NB4 (cell line): ENCODE measurements around the gene LMO7.

Experiments used
- DNase-seq: peaks from one replicate; pipeline ENCODE4 v3.0.0; 2010; ENCODE audit warnings: low read depth
- H3K4me3 ChIP-seq: one replicate; pipeline ENCODE4 v1.5.1; 2011; ENCODE audit warnings: mild to moderate bottlenecking, low read depth, low read length, moderate library complexity
- MAX ChIP-seq: IDR thresholded peaks from 2 replicates; pipeline ENCODE4 v1.6.1; 2011; ENCODE audit warnings: low read depth, low read length
- MYC ChIP-seq: IDR thresholded peaks from 2 replicates; pipeline ENCODE4 v1.6.1; 2011; ENCODE audit warnings: low read depth, low read length
- POLR2A ChIP-seq: IDR thresholded peaks from 2 replicates; pipeline ENCODE4 v1.6.1; 2011; ENCODE audit warnings: mild to moderate bottlenecking; ENCODE audit not compliant: insufficient read length; ENCODE audit errors: extremely low read depth
- TF ChIP-seq, protein P1 (sequence below): IDR thresholded peaks from one replicate; pipeline ENCODE4 v1.5.1; 2012; ENCODE audit warnings: low read depth, low read length

The LMO7 gene

GRCh38 chr13:75757336-75757735 is 121.2 kb downstream of the LMO7 start:
- DNase-seq, result no peak
- TF ChIP-seq POLR2A, result no peak
- TF ChIP-seq, protein P1, sequence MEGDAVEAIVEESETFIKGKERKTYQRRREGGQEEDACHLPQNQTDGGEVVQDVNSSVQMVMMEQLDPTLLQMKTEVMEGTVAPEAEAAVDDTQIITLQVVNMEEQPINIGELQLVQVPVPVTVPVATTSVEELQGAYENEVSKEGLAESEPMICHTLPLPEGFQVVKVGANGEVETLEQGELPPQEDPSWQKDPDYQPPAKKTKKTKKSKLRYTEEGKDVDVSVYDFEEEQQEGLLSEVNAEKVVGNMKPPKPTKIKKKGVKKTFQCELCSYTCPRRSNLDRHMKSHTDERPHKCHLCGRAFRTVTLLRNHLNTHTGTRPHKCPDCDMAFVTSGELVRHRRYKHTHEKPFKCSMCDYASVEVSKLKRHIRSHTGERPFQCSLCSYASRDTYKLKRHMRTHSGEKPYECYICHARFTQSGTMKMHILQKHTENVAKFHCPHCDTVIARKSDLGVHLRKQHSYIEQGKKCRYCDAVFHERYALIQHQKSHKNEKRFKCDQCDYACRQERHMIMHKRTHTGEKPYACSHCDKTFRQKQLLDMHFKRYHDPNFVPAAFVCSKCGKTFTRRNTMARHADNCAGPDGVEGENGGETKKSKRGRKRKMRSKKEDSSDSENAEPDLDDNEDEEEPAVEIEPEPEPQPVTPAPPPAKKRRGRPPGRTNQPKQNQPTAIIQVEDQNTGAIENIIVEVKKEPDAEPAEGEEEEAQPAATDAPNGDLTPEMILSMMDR, result no peak
- no peak for TF ChIP-seq MYC
- TF ChIP-seq MAX, result no peak
- H3K4me3 ChIP-seq, result no peak overlapping the region

- TF ChIP-seq MYC, result no peak
- TF ChIP-seq, protein P1, result no peak
- no peak for TF ChIP-seq MAX
- H3K4me3 ChIP-seq, result no peak overlapping the region
- no peak for DNase-seq
These were observed 123.4 kb downstream of the LMO7 start for GRCh38 chr13:75759531-75759930.

DNA sequence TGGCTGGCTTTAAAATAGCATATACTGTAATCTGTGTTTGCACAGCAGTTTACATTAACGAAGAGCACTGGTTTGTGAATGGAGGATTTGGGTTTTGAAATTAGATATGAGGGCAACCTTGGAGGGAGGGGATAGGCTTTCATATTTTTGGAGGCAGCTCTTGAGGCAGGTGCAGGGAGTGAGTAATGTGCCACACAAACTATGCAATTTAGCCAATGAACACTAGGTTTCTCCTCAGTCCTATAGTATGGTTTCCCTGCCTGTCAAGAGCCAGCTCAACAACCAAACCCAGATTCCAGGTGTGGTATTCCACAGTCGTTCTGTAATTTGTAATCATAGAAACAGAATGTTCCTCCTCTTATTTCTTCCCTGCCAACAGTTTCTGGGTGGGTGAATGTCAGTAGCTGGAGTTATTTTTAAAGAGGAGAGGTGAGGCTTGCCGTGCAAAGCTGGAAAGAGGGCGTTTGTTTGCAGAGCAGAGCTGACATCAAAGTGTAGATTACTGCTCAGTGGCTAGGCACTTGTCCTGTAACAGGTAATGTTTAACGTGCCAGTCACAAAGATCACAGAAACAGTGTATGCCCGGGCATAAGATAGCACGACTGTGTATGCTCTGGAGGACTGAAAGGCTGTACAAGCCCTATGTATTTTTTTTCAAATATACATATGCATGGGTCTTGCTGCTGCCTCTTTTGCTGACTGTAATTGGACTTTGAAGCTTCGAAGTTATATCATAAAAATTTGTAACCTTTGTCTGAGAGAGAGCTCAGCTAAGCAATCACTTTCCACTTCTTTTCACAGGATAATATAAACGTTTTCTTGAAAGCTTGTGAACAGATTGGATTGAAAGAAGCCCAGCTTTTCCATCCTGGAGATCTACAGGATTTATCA is 124.2 kb downstream of the LMO7 start:
- TF ChIP-seq POLR2A (no peak), MAX (no peak), MYC (no peak)
- TF ChIP-seq, protein P1, result no peak
- H3K4me3 ChIP-seq, result no peak overlapping the region
- DNase-seq, result no peak

DNA sequence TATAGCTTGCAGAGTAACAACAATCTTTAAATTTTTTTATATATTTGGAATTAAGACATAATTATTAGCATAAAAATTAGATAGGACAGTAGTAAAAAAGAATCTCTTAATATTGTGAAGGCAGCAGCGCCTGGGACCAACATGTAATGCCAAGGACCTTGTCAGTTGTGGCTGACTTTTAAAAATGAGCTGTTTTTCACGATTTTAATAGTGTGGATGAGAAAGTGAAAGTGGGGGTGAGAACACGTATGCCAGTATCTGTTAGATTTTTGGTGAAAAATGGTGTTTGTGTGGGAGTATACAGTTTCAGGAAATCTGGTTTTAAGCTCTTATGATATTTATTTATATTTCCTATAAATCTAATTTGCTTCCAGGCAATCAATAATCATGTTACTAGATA is 125.2 kb downstream of the LMO7 start:
- no peak for DNase-seq
- H3K4me3 ChIP-seq, result no peak overlapping the region
- TF ChIP-seq MYC, result no peak
- TF ChIP-seq POLR2A, result no peak
- TF ChIP-seq, protein P1, result no peak
- no peak for TF ChIP-seq MAX

DNA sequence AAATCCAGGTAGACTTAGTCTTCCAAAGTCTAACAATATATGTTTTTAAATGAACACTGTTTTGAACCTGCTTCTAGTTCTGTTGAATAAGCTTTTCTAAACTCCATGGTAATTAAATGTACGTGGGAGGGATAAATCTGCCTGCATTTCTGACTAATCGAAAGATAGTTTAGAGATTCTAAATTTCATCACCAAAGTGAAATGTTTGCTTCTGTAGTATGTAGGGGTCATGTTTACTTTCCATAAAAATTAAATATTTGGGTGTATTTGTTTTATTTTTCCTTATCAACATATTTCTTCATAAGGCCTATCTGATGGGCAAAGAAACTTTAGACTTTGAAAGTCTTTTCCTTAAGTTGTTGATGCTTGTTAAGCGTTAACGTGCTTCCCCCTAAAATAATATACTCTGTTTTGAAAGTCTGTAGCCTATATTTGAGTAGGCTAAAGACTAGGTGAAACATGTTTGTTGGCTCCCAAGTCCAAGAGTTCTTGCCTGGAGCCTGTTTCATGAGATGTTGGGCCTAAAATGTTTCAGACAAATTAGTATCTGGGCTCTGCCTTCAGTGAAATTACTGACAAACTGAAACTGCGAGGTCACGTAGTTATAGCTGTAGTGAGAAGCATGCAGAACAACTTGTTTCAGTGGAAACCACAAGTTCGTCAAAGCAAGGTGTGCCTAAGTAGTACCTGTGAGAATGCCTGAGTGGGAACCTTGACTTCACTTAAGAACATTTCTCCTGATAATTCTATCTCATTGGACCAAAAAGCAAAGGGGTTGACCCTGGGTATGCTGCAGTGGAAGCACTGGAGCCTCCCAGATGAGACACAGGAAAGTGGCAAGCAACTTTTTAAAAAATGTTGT is 126.2 kb downstream of the LMO7 start:
- TF ChIP-seq, protein P1, result no peak
- no peak for TF ChIP-seq POLR2A
- TF ChIP-seq MYC, result no peak
- no peak for TF ChIP-seq MAX
- H3K4me3 ChIP-seq, result no peak overlapping the region
- DNase-seq, result no peak
